Glutamatergic neuron (in vitro differentiated cells): ENCODE measurements around the gene OR10H3. TPM values are rescaled to one million over a fixed set of nuclear protein-coding genes. Genes with fewer than 3 reads are reported as not detected.

ENCODE experiments used
- DNase-seq: peaks from one replicate; pipeline ENCODE4 v3.0.0; 2022
- H3K27ac Mint-ChIP-seq: one replicate; pipeline ENCODE4 v1.8.0; 2020; ENCODE audit warnings: mild to moderate bottlenecking, mixed read lengths, inconsistent platforms; ENCODE audit not compliant: unreplicated experiment
- H3K27me3 Mint-ChIP-seq: one replicate; pipeline ENCODE4 v1.8.0; 2020; ENCODE audit warnings: mild to moderate bottlenecking, moderate library complexity, mixed read lengths, inconsistent platforms; ENCODE audit not compliant: unreplicated experiment
- H3K36me3 Mint-ChIP-seq: one replicate; pipeline ENCODE4 v1.8.0; 2020; ENCODE audit warnings: mild to moderate bottlenecking, mixed read lengths, inconsistent platforms; ENCODE audit not compliant: unreplicated experiment
- H3K4me1 Mint-ChIP-seq: one replicate; pipeline ENCODE4 v1.8.0; 2020; ENCODE audit warnings: mild to moderate bottlenecking, low read depth, mixed read lengths, inconsistent platforms; ENCODE audit not compliant: unreplicated experiment
- H3K4me3 Mint-ChIP-seq: one replicate; pipeline ENCODE4 v1.8.0; 2020; ENCODE audit warnings: mild to moderate bottlenecking, mixed read lengths, inconsistent platforms; ENCODE audit not compliant: unreplicated experiment
- H3K9me3 Mint-ChIP-seq: one replicate; pipeline ENCODE4 v1.8.0; 2020; ENCODE audit warnings: mild to moderate bottlenecking, moderate library complexity, mixed read lengths, inconsistent platforms; ENCODE audit not compliant: unreplicated experiment
- total RNA-seq: library from RNA; stranded (reverse); fragmentation: NEBNext Ultra II Directional; extraction: Animal tissue kit (Norgen Biotek cat#: 25700); gene quantifications from one replicate; pipeline ENCODE4 v1.2.1, GENCODE V29; 2021; ENCODE audit not compliant: unreplicated experiment
- TF ChIP-seq, protein P1 (sequence below): fragments of 200-600 bp; sonication (generic); IDR thresholded peaks from one replicate; pipeline ENCODE4 v1.5.0; 2021; ENCODE audit not compliant: partially characterized antibody, unreplicated experiment

OR10H3 gene
- total RNA-seq, 1 donor from 2014 or later, result not detected

DNA sequence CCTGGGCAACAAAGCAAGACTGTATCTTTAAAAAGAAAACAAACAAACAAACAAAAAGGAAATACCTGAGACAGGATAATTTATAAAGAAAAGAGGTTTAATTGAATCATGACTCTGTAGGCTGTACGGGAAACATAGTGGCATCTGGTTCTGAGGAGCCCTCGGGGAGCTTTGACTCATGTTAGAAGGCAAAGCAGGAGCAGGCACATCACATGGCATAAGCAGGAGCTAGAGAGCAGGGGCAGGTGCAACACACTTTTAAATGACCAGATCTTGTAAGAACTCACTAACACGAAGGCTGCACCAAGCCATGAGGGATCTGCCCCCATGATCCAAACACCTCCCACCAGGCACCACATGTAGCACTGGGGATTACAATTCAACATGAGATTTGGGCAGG lies 23.1 kb upstream of the OR10H3 start:
- no peaks in the 10 kb centered on the region for H3K36me3 Mint-ChIP-seq
- H3K4me3 Mint-ChIP-seq, result no peak overlapping the region
- DNase-seq, result no peak
- peaks cover 7% of the 10 kb centered on the region for H3K9me3 Mint-ChIP-seq
- no peak overlapping the region for H3K27ac Mint-ChIP-seq
- H3K27me3 Mint-ChIP-seq, result peaks cover 4% of the 10 kb centered on the region
- no peaks in the 10 kb centered on the region for H3K4me1 Mint-ChIP-seq
- TF ChIP-seq, protein P1, sequence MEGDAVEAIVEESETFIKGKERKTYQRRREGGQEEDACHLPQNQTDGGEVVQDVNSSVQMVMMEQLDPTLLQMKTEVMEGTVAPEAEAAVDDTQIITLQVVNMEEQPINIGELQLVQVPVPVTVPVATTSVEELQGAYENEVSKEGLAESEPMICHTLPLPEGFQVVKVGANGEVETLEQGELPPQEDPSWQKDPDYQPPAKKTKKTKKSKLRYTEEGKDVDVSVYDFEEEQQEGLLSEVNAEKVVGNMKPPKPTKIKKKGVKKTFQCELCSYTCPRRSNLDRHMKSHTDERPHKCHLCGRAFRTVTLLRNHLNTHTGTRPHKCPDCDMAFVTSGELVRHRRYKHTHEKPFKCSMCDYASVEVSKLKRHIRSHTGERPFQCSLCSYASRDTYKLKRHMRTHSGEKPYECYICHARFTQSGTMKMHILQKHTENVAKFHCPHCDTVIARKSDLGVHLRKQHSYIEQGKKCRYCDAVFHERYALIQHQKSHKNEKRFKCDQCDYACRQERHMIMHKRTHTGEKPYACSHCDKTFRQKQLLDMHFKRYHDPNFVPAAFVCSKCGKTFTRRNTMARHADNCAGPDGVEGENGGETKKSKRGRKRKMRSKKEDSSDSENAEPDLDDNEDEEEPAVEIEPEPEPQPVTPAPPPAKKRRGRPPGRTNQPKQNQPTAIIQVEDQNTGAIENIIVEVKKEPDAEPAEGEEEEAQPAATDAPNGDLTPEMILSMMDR, result no peak

DNA sequence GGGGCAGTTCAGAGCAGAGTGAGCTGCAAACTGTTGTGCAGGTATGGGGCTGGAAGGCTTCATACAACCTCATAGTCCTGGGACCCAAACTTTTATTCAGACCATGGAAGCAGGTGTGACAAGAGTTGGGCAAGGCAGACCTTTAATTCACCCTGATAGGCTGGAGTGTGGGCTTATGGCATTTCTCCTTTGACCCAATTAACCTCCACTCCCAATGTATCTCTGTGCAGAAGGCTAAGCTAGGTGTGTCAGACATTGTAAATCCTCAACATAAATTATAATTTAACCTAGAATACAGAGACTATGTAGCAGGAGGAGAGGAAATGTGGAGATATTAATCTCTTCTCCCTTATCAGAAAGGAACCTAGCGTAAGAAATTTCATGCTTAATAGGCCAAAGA lies 22.1 kb upstream of the OR10H3 start:
- peaks cover 9% of the 10 kb centered on the region for H3K9me3 Mint-ChIP-seq
- no peak overlapping the region for H3K27ac Mint-ChIP-seq
- H3K27me3 Mint-ChIP-seq, result peaks cover 2% of the 10 kb centered on the region
- TF ChIP-seq, protein P1, result no peak
- no peaks in the 10 kb centered on the region for H3K36me3 Mint-ChIP-seq
- no peak overlapping the region for H3K4me3 Mint-ChIP-seq
- no peak for DNase-seq
- H3K4me1 Mint-ChIP-seq, result no peaks in the 10 kb centered on the region

DNA sequence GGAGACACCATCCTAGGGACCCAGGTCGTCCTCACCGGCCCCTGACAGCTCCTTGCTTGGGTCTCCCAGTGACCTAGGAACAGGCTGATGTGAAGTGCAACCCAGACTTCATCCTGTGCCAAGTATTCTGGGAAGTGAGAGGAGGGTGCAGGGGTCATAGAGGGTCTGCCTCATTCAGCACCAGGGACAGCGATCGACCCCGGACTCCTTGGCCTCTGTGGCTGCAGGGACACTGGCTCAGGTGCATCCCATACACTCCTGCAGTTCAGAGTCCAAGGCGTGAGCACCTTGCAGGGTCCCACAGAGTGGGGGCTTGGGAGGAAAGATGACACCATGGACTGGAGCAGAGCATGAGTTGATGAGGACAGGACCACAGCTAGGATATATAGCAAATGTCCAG lies 20.0 kb upstream of the OR10H3 start:
- DNase-seq, result no peak
- TF ChIP-seq, protein P1, result no peak
- Mint-ChIP-seq H3K36me3 (no peaks in the 10 kb centered on the region), H3K27ac (no peak overlapping the region), H3K4me1 (no peaks in the 10 kb centered on the region), H3K4me3 (no peak overlapping the region), H3K9me3 (peaks cover 6% of the 10 kb centered on the region), H3K27me3 (peaks cover 5% of the 10 kb centered on the region)

DNA sequence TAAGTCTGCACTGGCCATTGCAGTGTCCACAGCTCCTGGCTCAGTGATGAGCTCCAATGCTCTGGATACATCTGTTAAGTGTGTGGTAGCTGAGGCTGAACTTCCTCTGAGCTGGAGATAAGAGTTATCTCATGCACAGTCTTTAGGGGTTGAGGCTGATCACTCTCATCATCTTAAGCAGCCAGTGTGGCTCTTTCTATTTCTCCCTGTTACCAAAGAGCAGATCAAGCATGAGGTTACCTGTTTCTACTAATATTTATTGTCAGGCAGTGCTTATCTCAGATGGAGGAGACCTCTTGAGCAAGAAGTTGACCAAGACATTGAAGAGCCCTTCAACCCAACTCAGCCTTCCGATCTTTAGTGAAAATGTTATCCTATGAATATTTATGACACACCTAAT lies 16.5 kb upstream of the OR10H3 start:
- TF ChIP-seq, protein P1, result no peak
- H3K9me3 Mint-ChIP-seq, result peaks cover 6% of the 10 kb centered on the region
- H3K4me3 Mint-ChIP-seq, result no peak overlapping the region
- H3K36me3 Mint-ChIP-seq, result no peaks in the 10 kb centered on the region
- H3K4me1 Mint-ChIP-seq, result no peaks in the 10 kb centered on the region
- H3K27me3 Mint-ChIP-seq, result peaks cover 7% of the 10 kb centered on the region
- no peak for DNase-seq
- H3K27ac Mint-ChIP-seq, result no peak overlapping the region

DNA sequence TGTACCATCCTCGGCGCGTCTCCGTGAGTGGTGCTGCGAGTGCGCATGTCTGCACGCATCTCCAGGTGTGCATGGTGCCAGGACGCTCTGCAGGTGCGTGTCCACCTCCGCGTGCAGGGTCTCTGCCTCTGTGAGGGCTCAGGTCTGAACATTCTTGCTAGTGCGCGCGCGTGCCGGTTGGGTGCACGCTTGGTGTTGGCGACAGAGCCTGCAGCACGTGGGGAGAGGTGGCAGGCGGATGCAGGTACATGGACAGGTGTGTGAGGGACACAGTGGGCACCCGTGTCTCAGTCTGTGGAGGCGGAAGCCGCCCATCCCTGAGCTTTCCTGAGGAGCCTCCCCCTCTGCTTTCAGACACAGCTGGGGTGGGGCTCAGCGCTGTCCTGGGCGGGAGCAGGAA lies 14.8 kb upstream of the OR10H3 start:
- TF ChIP-seq, protein P1, result no peak
- no peak for DNase-seq
- no peak overlapping the region for H3K27ac Mint-ChIP-seq
- peaks cover 7% of the 10 kb centered on the region for H3K27me3 Mint-ChIP-seq
- no peak overlapping the region for H3K4me3 Mint-ChIP-seq
- H3K36me3 Mint-ChIP-seq, result no peaks in the 10 kb centered on the region
- H3K4me1 Mint-ChIP-seq, result no peaks in the 10 kb centered on the region
- peaks cover 8% of the 10 kb centered on the region for H3K9me3 Mint-ChIP-seq
